ENCODE data around the gene SLC25A47. TPM values are rescaled to one million over a fixed set of nuclear protein-coding genes. Genes with fewer than 3 reads are reported as not detected.

Gene SLC25A47
- total and polyA plus RNA-seq, 8 donors = 0.73 TPM; not detected in 7

Small RNAs within 50 kb of the gene (small RNA-seq; reads per million reads assigned to genes)
- gene AL157871.3 = 0 reads per million in 4 donors
- gene MIR345 = 6.2 to 34.4 (median 17.4) reads per million in 4 donors
- 0 reads per million in 4 donors for gene RN7SL523P

Other genes with a start within 250 kb of the SLC25A47 start
- 10 to 100 TPM in 4 of 5 donors, 1 to 10 TPM in 1; 1.2 to 53.0 (median 25.0) TPM for gene DEGS2, start 163.7 kb upstream of the SLC25A47 start, total RNA-seq
- 1 to 10 TPM; 4.3 to 8.6 (median 7.7) TPM for gene DEGS2, start 163.7 kb upstream of the SLC25A47 start, polyA plus RNA-seq
- 10 to 100 TPM; 33.0 to 68.1 (median 57.8) TPM for gene YY1, start 84.2 kb upstream of the SLC25A47 start, total RNA-seq
- gene YY1, start 84.2 kb upstream of the SLC25A47 start, polyA plus RNA-seq = 10 to 100 TPM; 23.0 to 27.0 (median 26.3) TPM
- 100 to 1,000 TPM in 2 of 5 donors, 10 to 100 TPM in 3; 25.7 to 174 (median 30.1) TPM for gene SLC25A29, start 16.9 kb upstream of the SLC25A47 start, total RNA-seq
- 10 to 100 TPM in 2 of 3 donors, 1 to 10 TPM in 1; 9.0 to 58.3 (median 26.2) TPM for gene SLC25A29, start 16.9 kb upstream of the SLC25A47 start, polyA plus RNA-seq
- gene WDR25, start 53.1 kb downstream of the SLC25A47 start, total RNA-seq = 10 to 100 TPM in 1 of 5 donors, 1 to 10 TPM in 4; 1.3 to 10.5 (median 8.7) TPM
- gene WDR25, start 53.1 kb downstream of the SLC25A47 start, polyA plus RNA-seq = 10 to 100 TPM in 1 of 3 donors, 1 to 10 TPM in 2; 5.3 to 13.6 (median 8.3) TPM

All from stomach (tissue), 8 donors.